ENCODE results near the gene MTA1.

MTA1 gene

DNA sequence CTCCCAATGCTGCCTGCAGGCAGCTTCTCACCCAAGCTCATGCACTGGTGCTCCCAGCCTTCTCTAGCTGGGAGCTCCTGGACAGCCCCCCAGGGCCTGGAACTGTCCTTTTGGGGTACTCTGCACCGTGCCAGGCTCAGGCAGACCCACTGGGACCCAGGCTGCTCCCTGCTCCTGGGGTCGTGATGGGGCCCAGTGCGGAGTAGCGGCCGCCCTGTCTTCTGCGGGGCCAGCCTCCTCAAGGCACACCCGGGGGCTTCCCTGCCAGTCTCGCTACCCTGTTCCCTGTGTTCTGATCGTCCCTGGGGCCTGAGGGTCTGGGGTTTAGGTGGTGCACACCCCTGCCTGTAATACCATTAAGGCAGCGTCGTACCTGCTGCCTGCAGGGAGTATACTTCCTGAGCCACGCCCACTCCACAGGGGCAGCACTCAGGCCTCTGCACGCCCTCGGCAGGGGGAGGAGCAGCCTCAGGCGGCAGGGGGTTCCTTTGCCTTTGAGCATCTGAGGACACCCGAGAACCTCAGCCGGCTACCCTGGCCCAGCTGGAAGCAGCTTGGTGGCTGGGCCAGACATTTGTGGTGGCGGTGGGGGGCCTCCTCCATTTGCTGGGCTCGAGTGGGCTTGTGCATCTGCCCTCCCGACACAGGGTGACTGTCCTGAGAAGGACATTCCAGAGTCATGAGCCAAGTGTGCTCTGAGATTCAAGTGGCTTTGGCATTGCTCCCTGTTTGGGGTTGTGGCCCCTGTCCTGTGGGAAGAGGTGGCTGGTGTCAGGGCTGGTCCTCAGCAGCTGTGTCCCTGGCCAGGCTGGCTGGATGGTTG, 45.8 kb downstream of the MTA1 start:
- DNase-seq (ENCODE audit: low spot score in 2 of 2), result no peak
- H3K27me3 Mint-ChIP-seq, result no peaks in the 10 kb centered on the region
- no peaks in the 10 kb centered on the region for H3K4me1 Mint-ChIP-seq
- H3K36me3 Mint-ChIP-seq (ENCODE audit: insufficient read depth), result peaks cover 6% of the 10 kb centered on the region
- no peaks in the 10 kb centered on the region for H3K9me3 Mint-ChIP-seq
- no peak overlapping the region for H3K27ac Mint-ChIP-seq (ENCODE audit: low read depth)
- ATAC-seq (replicated peaks; ENCODE audit: extremely low read depth, poor library complexity, severe bottlenecking), result no peak
- H3K4me3 Mint-ChIP-seq, result no peak overlapping the region

DNA sequence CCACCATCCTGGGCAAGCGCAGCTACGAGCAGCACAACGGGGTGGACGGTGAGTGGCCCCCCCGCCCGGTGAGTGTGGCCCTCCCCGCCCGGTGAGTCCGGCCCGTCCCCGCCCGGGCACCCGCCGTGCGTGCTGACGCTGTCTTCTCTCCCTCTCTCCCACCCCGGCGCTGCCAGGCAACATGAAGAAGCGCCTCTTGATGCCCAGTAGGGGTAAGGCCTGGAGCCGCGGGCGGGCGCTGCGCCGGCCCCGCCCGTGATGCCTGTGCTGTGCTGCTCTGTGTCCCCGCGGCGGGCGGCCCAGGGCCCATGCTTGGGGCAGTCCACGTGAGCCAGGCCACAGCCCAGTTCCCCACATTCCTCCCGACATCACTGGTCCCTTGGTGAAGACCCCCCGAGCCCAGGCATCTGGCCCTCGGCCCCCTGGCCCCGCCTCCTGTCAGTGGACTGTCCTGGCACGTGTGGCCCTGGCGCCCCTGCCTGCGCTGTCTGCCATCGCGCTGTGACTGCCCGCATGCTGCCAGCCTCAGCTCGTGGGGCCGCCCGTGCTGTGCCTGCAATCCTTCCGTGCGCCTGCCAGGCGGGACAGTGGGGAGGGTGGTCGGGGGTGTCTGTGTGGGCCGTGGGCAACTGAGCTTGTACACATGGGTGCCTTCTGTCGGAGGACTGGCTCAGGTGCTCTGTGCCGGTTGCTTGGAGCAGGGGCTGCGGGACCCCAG, 47.1 kb downstream of the MTA1 start:
- Mint-ChIP-seq H3K36me3 (ENCODE audit: insufficient read depth) (peaks cover 6% of the 10 kb centered on the region), H3K27me3 (no peaks in the 10 kb centered on the region), H3K27ac (ENCODE audit: low read depth) (no peak overlapping the region), H3K4me3 (no peak overlapping the region), H3K4me1 (no peaks in the 10 kb centered on the region), H3K9me3 (no peaks in the 10 kb centered on the region)
- ATAC-seq (replicated peaks; ENCODE audit: extremely low read depth, poor library complexity, severe bottlenecking) (no peak), DNase-seq (ENCODE audit: low spot score in 2 of 2) (no peak)

DNA sequence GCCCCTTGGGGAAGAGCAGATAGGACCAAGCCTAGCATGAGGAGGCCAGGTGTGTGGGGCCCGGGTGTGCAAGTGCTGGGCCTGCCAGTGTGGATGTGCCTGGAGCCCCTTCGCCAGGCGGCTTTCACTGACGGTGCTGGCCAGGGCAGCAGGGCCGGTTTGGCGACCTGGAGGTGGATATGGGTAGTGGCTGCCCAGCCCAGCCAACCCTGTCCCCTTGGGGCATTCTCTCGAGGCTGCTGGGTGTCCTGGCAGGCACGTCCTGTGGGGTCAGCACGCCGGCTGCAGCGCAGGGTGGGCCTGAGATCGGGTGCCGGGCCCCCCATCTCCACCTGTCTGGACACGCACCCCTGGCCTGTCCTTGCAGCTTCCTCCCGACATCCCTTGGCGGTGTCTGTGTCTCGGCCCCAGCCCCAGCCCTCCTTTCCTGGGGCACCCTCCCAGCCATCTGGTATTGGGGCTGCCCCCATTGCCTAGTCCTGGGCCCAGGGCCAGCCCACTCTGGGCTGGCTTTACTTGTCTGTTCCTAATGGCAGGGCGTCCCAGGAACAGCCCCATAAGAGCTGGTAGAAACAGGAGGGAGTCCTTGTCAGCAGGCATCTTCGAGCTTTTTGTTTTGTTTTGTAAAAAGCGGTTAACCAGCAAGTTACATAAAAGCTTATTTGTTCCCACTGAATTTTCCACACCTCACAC, 47.8 kb downstream of the MTA1 start:
- Mint-ChIP-seq H3K27me3 (no peaks in the 10 kb centered on the region), H3K27ac (ENCODE audit: low read depth) (no peak overlapping the region), H3K9me3 (no peaks in the 10 kb centered on the region), H3K36me3 (ENCODE audit: insufficient read depth) (peaks cover 6% of the 10 kb centered on the region), H3K4me3 (no peak overlapping the region), H3K4me1 (no peaks in the 10 kb centered on the region)
- DNase-seq (ENCODE audit: low spot score in 2 of 2) (no peak), ATAC-seq (replicated peaks; ENCODE audit: extremely low read depth, poor library complexity, severe bottlenecking) (no peak)

DNA sequence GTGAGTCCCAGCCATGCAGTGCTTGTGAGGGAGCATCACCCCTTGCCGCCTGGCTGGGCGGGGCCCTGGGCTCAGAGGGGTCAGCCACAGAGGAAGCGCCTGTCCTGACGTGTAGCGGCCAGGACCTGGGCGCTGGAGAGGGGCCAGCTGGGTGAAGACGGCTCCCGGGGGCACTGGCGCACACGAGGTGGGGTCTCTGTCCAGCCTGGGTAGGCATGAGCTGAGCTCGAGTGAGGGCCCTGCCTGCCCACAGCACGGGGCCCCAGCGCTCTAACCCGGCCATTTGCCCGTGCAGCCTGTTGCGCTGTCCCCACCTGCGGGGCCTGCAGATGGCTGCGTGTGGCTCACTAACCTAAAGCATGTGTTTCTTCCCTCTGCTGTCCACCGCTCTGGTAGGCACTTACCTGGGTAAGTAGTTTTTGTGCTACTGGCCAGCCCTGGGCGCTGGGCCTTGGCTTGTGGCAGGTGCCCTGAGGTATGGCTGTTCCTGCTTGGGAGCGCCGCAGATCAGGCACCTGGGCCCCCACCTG, 48.4 kb downstream of the MTA1 start:
- peaks cover 6% of the 10 kb centered on the region for H3K36me3 Mint-ChIP-seq (ENCODE audit: insufficient read depth)
- H3K9me3 Mint-ChIP-seq, result no peaks in the 10 kb centered on the region
- no peaks in the 10 kb centered on the region for H3K27me3 Mint-ChIP-seq
- ATAC-seq (replicated peaks; ENCODE audit: extremely low read depth, poor library complexity, severe bottlenecking), result no peak
- H3K27ac Mint-ChIP-seq (ENCODE audit: low read depth), result no peak overlapping the region
- DNase-seq (ENCODE audit: low spot score in 2 of 2), result no peak
- H3K4me1 Mint-ChIP-seq, result no peaks in the 10 kb centered on the region
- H3K4me3 Mint-ChIP-seq, result no peak overlapping the region

DNA sequence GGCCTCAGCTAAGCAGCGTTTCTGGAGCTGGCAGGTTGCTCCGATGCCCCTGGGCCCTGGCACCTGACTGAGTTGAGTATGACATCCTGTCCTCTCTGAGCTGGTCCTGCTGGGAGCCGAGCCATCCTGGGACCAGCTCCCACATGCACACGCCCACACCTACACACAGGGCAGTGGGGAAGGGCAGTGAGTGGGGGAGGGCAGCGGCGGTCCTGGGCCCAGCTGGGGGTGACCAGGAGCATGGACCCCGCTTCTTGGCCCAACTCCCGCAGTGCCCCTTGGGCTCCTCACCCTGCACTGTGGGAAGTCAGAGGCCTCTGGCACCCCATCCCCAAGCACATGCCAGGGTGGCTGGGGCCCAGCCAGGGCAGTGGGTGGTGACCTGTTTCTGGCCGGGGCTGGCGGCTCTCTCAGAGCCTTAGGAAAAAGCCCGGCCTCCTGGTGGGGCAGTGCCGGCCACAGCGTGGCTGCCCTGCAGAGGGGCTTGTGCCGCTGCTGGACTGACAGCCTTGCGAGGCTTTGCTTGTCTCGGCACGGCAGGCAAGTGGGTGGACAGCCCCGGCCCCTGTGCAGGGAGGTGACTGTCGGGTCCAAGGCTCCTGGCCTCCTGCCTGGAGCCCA, 49.1 kb downstream of the MTA1 start:
- H3K27me3 Mint-ChIP-seq, result no peaks in the 10 kb centered on the region
- no peak for ATAC-seq (replicated peaks; ENCODE audit: extremely low read depth, poor library complexity, severe bottlenecking)

DNA sequence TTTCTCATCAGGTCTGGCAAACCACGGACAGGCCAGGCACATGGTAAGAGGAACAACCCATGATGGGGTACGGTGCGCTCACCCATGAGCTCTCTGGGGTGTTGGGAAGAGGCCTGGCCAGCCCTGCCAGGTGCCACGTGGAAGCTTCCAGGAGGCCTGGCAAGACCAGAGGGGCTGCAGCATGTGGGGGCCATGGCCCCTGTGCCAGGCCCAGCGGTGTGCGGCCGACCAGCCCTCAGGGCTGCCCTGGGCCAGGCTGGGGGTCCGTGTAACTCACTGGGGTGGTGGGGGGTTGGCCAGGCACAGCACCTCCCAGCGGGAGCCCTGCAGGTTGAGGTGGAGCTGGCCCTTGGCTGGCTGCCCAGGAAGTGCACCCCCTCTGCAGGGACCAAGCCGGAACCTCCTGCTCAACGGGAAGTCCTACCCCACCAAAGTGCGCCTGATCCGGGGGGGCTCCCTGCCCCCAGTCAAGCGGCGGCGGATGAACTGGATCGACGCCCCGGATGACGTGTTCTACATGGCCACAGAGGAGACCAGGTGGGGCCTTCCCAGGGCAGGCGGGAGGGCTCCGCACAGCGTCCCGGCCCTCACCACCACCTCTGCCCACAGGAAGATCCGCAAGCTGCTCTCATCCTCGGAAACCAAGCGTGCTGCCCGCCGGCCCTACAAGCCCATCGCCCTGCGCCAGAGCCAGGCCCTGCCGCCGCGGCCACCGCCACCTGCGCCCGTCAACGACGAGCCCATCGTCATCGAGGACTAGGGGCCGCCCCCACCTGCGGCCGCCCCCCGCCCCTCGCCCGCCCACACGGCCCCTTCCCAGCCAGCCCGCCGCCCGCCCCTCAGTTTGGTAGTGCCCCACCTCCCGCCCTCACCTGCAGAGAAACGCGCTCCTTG, 50.1 kb downstream of the MTA1 start:
- DNase-seq (ENCODE audit: low spot score in 2 of 2), result no peak
- no peaks in the 10 kb centered on the region for H3K4me1 Mint-ChIP-seq
- no peaks in the 10 kb centered on the region for H3K27me3 Mint-ChIP-seq
- H3K27ac Mint-ChIP-seq (ENCODE audit: low read depth), result no peak overlapping the region
- no peak for ATAC-seq (replicated peaks; ENCODE audit: extremely low read depth, poor library complexity, severe bottlenecking)
- no peak overlapping the region for H3K4me3 Mint-ChIP-seq
- H3K9me3 Mint-ChIP-seq, result no peaks in the 10 kb centered on the region
- H3K36me3 Mint-ChIP-seq (ENCODE audit: insufficient read depth), result peaks cover 7% of the 10 kb centered on the region

More for the DNA sequence above, 49.1 kb downstream of the MTA1 start:
- no peak overlapping the region for H3K4me3 Mint-ChIP-seq
- H3K27ac Mint-ChIP-seq (ENCODE audit: low read depth), result no peak overlapping the region
- no peaks in the 10 kb centered on the region for H3K9me3 Mint-ChIP-seq
- H3K4me1 Mint-ChIP-seq, result no peaks in the 10 kb centered on the region
- H3K36me3 Mint-ChIP-seq (ENCODE audit: insufficient read depth), result peaks cover 7% of the 10 kb centered on the region
- DNase-seq (ENCODE audit: low spot score in 2 of 2), result no peak

DNA sequence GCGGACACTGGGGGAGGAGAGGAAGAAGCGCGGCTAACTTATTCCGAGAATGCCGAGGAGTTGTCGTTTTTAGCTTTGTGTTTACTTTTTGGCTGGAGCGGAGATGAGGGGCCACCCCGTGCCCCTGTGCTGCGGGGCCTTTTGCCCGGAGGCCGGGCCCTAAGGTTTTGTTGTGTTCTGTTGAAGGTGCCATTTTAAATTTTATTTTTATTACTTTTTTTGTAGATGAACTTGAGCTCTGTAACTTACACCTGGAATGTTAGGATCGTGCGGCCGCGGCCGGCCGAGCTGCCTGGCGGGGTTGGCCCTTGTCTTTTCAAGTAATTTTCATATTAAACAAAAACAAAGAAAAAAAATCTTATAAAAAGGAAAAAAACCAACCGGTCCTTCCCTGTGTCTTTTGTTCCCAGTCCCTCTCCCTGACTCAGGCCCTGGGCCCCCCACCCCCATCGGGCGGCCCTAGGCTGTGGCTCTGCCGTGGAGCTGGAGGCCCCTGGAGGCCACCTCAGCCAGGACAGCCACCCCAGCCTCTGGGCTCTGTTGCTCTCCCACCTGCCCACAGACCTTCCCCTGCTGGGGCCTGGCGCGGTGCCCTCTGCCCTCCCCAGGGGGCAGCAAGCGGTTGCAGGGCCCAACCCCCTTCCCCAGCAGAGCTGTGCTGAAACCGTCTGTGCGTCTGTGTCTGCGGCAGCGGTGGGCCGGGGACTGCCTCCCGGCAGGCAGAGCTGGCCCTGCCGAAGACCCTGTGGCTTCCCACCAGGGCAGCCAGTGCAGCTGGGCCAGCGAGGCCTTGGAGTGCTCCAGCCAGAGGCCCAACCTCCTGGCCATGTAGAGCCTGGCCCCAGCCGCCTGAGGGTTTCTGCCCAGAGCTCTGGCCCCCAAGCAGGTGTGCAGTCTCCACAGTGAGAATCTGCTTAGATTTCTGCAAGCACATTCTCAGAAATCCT, 51.0 kb downstream of the MTA1 start:
- H3K27ac Mint-ChIP-seq (ENCODE audit: low read depth), result no peak overlapping the region
- ATAC-seq (replicated peaks; ENCODE audit: extremely low read depth, poor library complexity, severe bottlenecking) (no peak), DNase-seq (ENCODE audit: low spot score in 2 of 2) (no peak)
- no peaks in the 10 kb centered on the region for H3K4me1 Mint-ChIP-seq
- no peak overlapping the region for H3K4me3 Mint-ChIP-seq
- H3K27me3 Mint-ChIP-seq, result no peaks in the 10 kb centered on the region
- H3K9me3 Mint-ChIP-seq, result no peaks in the 10 kb centered on the region
- H3K36me3 Mint-ChIP-seq (ENCODE audit: insufficient read depth), result peaks cover 6% of the 10 kb centered on the region

DNA sequence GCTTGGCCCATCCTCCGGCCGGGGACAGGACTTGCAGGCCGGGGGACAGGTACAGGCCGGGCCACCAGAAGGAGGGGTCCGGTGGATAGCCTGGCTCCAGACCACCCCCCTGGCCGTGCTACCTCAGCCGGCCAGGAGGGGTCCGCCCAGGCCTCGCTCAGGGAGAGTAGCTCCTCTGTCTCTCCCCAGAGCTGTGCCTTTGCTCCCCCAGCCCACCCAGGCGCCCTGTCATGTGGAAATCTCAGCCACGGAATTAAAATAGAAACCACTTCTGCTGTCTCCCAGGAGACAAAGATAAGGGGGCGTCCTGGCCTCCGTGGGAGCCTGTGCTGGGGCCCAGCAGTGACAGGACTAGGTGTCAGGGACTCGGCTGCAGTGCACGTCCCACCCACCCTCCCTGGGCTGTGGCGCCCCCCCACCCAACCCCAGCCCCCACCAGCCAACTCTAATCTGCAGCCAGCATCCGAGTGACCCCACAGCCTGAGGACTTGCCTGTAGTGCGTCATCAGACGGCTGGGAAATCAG, 51.7 kb downstream of the MTA1 start:
- H3K27me3 Mint-ChIP-seq, result no peaks in the 10 kb centered on the region
- DNase-seq (ENCODE audit: low spot score in 2 of 2) (no peak), ATAC-seq (replicated peaks; ENCODE audit: extremely low read depth, poor library complexity, severe bottlenecking) (no peak)

DNA sequence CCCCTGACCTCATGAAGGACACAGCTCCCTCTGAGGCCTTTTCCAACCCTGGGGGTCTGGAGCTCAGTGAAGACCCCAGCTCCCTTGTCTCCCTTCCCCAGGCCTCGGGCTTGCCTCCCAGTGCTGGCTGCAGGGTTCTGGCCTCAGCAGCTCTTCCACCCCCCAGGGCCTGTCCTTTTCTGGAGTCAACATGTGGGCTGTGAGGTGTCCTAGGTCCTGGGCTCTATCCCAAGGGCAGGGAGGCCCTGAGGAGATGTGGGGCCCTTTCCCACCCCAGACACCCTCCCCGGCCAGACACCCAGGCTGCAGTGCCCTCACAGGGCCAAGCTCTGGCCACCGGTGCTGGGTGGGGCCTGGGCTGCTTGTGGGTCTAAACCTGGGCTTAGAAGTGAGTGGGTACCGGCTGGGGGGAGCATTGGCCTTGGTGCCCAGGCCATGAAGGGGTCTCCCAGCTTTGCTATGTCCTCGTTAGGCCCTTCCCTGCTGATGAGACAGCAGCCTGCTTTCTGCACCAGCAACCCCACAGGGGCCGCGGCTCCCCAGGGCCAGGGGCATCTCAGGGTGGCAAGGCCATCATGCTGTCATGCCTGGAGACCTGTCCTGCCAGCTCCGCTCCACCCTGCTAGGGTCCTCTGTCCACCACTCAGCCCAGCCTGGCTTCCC, 52.3 kb downstream of the MTA1 start:
- Mint-ChIP-seq H3K4me3 (no peak overlapping the region), H3K9me3 (no peaks in the 10 kb centered on the region), H3K27ac (ENCODE audit: low read depth) (no peak overlapping the region), H3K36me3 (ENCODE audit: insufficient read depth) (peaks cover 6% of the 10 kb centered on the region), H3K4me1 (peaks cover under 1% of the 10 kb centered on the region), H3K27me3 (no peaks in the 10 kb centered on the region)
- ATAC-seq (replicated peaks; ENCODE audit: extremely low read depth, poor library complexity, severe bottlenecking) (no peak), DNase-seq (ENCODE audit: low spot score in 2 of 2) (no peak)

More for the DNA sequence above, 51.7 kb downstream of the MTA1 start:
- no peaks in the 10 kb centered on the region for H3K9me3 Mint-ChIP-seq
- H3K36me3 Mint-ChIP-seq (ENCODE audit: insufficient read depth), result peaks cover 6% of the 10 kb centered on the region
- no peak overlapping the region for H3K27ac Mint-ChIP-seq (ENCODE audit: low read depth)
- no peaks in the 10 kb centered on the region for H3K4me1 Mint-ChIP-seq
- no peak overlapping the region for H3K4me3 Mint-ChIP-seq

DNA sequence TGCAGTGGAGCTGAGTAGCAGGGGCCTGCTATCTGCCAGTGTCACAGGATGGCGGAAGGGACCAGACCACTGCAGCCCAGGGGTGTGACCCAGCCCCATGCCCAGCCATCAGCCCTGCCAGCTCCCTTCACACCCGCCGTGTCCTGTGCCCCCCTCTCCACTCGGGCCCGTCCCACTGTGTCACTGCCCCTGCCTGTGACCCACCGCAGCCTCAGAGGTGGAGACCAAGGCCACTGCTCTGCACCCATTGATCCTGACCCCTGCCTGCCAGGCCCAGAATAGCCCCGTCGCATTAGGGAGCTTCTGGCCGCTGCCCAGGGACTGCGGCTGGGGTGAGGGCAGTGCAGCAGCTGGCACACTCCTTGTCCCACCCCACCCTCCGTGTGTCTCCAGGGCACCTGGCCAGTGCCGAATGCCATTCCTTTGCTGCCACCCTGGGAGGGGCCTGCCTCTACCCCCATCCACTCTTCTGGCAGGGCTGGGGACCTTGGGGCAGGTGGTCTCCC, 52.9 kb downstream of the MTA1 start:
- Mint-ChIP-seq H3K27me3 (no peaks in the 10 kb centered on the region), H3K36me3 (ENCODE audit: insufficient read depth) (peaks cover 9% of the 10 kb centered on the region), H3K27ac (ENCODE audit: low read depth) (no peak overlapping the region), H3K4me1 (peaks cover 7% of the 10 kb centered on the region), H3K9me3 (no peaks in the 10 kb centered on the region), H3K4me3 (no peak overlapping the region)
- ATAC-seq (replicated peaks; ENCODE audit: extremely low read depth, poor library complexity, severe bottlenecking), result no peak
- DNase-seq (ENCODE audit: low spot score in 2 of 2), result no peak
